ENCODE results near the gene DPPA2.
"Not testable (repeated sequence)": the region's sequence is repeated elsewhere in the genome, so short reads cannot be mapped to it uniquely, and the experiment has no call there.

DPPA2 gene, protein sequence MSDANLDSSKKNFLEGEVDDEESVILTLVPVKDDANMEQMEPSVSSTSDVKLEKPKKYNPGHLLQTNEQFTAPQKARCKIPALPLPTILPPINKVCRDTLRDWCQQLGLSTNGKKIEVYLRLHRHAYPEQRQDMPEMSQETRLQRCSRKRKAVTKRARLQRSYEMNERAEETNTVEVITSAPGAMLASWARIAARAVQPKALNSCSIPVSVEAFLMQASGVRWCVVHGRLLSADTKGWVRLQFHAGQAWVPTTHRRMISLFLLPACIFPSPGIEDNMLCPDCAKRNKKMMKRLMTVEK

GRCh38 chr3:109316162-109316730 lies at the start of gene DPPA2:
TSS of gene DPPA2 (minus strand) at chr3:109316517. CDS start at chr3:109314542, 1,975 bp downstream.
- DNase-seq (ENCODE audit: low read depth): no peak

- no peak for DNase-seq (ENCODE audit: low read depth)
Measured at GRCh38 chr3:109364088-109364487, 47.8 kb upstream of the DPPA2 start.

GRCh38 chr3:109363634-109364033 lies 47.3 kb upstream of the DPPA2 start:
- no peak for DNase-seq (ENCODE audit: low read depth)

DNA sequence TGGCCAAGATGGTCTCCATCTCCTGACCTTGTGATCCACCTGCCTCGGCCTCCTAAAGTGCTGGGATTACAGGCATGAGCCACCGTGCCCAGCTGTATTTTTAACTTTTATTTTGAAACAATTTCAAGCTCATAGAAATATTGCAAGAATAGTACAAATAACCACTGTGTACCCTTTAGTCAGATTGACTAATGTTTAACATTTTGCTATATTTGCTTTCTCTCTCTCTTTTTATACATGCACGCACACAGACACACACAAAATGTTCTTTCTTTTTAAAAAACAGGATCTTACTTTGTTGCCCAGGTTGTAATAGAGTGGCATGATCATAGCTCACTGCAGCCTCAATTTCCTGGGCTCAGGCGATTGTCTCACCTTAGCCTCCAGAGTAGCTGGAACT lies 46.5 kb upstream of the DPPA2 start:
- DNase-seq (ENCODE audit: low read depth): no peak

GRCh38 chr3:109358809-109359208 lies 42.5 kb upstream of the DPPA2 start:
- not testable (repeated sequence) for DNase-seq (ENCODE audit: low read depth)

DNA sequence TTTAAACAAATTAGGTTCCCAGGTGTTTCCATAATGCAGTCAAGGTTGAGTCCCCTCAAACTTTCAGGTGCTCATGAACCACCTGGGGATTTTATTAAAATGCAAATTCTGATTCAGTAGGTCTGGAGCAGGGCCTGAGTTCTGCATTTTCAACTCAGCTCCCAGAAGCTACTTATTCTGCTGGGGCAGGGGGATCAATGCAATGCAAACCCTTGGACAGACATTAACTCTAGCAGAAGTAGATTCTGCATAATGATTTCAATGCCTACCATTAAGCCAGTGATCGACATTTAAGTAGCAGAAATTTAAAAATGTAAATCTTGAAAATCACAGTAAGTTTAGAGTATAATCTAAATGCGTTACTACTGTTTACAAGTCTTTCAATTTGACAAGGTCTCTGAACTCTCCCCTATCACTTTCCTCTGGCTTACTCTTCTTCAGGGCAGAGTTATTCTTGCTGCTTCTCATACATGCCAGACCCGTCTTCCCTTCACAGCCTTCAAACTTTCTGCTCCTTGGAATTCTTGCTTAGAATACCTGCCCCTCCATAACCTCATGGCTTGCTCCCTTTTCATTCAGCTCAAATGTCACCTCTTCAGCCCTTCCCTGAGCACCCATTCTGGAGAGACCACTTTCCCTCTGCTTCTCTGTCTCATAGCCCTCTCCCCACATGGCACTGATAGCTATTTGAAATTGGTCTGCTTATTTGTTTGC lies 40.3 kb upstream of the DPPA2 start:
- no peak for DNase-seq (ENCODE audit: low read depth)

GRCh38 chr3:109355625-109356441 lies 39.5 kb upstream of the DPPA2 start:
- DNase-seq (ENCODE audit: low read depth): no peak

GRCh38 chr3:109353057-109353456 lies 36.7 kb upstream of the DPPA2 start:
- DNase-seq (ENCODE audit: low read depth): no peak

DNA sequence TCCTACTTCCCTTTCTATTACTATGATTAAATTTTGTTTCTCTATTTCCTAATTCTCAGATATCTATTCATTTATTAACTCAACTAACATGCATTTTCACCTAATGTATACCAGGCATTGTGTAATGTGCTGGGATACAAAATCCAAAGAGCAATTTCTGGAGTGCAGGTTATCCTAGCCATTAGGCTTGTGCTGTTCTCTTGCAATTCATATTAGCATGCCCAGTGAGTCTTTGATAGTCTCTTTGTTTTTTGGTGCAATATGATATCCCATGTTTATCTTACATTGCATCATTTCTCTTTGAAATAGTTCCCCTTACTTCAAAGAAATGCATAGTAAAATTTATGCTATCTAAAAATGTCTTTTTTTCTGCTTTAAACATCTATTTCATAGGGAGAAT lies 34.9 kb upstream of the DPPA2 start:
- DNase-seq (ENCODE audit: low read depth): no peak

GRCh38 chr3:109346770-109347295 lies 30.5 kb upstream of the DPPA2 start:
- no peak for DNase-seq (ENCODE audit: low read depth)

DNA sequence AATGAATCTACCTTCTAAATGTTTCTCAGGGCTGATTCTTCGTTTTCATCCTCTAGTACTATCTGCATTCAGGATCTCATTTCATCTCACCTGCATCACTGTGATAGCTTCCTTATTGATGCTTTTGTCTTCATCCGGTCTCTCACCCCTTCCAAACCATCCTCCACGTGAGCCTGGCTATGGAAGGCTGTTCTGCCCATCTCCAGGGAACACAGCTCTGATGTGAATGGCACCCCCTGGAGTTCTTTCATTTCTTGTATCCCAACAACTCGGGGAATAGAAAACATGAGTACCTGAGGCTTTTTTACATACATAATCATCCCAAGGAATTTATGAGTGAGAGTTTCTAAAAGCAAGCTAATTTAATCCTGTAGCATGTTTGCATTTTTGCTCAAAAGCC lies 29.8 kb upstream of the DPPA2 start:
- no peak for DNase-seq (ENCODE audit: low read depth)

- DNase-seq (ENCODE audit: low read depth): no peak
Measured at GRCh38 chr3:109339714-109340648, 23.7 kb upstream of the DPPA2 start.

DNA sequence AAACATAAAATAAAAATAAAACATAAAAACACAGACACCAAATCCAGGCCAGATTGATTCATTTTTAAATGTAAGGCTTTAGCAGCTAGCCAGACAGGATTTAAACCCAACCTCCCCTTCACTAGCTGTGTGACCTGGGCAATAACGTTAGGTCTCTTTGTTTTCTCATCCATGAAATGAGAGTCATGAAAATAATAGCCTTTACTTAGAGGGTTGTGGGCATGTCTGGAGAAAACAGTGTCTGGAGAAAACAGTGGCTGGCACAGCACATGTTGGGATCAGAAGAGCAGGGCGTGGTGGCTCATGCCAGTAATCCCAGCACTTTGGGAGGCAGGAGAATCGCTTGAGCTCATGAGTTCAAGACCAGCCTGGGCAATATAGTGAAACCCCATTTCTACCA lies 22.9 kb upstream of the DPPA2 start:
- no peak for DNase-seq (ENCODE audit: low read depth)

- no peak for DNase-seq (ENCODE audit: low read depth)
Measured at GRCh38 chr3:109338322-109338721, 22.0 kb upstream of the DPPA2 start.

DNA sequence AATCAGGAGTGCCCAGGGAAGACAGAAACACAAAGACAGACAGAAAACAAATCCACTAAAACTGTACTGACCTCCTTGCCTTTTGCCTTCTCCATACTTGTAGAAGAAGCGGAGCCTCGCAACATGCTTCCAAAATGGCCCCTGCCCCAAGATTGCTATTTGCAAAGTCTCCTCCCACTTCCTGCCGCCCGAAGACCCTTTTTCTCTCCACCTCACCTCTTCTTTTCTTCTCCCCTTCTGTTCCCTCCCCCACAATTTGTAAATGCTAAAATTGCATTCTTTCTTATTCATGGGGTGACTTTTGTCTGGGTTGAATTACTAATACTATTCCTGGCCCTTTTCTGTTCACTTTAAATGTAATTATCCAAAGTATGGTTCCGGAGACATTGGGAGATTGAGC lies 21.1 kb upstream of the DPPA2 start, which contains the start of gene DPPA4:
DPPA4 (minus strand) TSS at position 154 of the 400 bp plus-strand sequence; CDS start at position 125, 29 bp downstream.
- no peak for DNase-seq (ENCODE audit: low read depth)

GRCh38 chr3:109336291-109336861 lies 20.1 kb upstream of the DPPA2 start:
- DNase-seq (ENCODE audit: low read depth): peak; percentile 9

GRCh38 chr3:109334572-109334971 lies 18.3 kb upstream of the DPPA2 start:
- DNase-seq (ENCODE audit: low read depth): no peak

- DNase-seq (ENCODE audit: low read depth): no peak
Measured at GRCh38 chr3:109331692-109332091, 15.4 kb upstream of the DPPA2 start.

- DNase-seq (ENCODE audit: low read depth): no peak
Measured at GRCh38 chr3:109330405-109330804, 14.1 kb upstream of the DPPA2 start.

- no peak for DNase-seq (ENCODE audit: low read depth)
Measured at GRCh38 chr3:109328202-109328601, 11.9 kb upstream of the DPPA2 start.

DNA sequence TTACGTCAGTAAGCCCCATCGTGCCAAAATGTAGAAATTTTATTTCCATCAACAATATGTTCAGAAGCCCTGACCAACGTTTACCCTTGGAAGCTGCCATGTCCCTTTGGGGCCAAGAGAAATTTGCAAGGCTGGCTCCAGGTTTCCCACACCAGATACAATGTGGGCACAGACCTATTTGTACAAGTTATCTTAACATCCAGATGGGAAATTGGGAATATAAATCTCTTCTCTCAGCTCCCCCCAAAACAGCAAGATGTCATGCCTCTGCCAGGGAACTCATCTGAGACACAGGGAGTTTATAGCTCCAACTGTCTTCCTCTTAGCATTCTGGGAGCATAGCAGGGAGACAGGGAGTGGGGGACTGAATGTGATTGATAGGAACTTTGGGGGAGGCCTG lies 9.3 kb upstream of the DPPA2 start:
- DNase-seq (ENCODE audit: low read depth): no peak

Data from EH (cell line).